SK-N-SH (cell line): ENCODE data around the gene HOPX.

ENCODE experiments used
- EP300 ChIP-seq, 2 experiments: IDR thresholded peaks; 2 replicates each; pipeline versions ENCODE4 v1.4.0 to v1.6.1; 2012; ENCODE audit warnings: borderline replicate concordance in 1 of 2, low read depth in 1 of 2, low read length in 1 of 2
- EZH2phosphoT487 ChIP-seq: fragments of 200-600 bp; sonication (generic); IDR thresholded peaks from 2 replicates; pipeline ENCODE4 v1.6.1; 2017; ENCODE audit warnings: low read depth, mixed run types, mild to moderate bottlenecking, antibody characterized with exemption, moderate library complexity, borderline replicate concordance
- FOSL2 ChIP-seq: IDR thresholded peaks from 2 replicates; pipeline ENCODE4 v1.4.0; 2012; ENCODE audit warnings: low read depth, mild to moderate bottlenecking, moderate library complexity, borderline replicate concordance
- FOXM1 ChIP-seq: IDR thresholded peaks from 2 replicates; pipeline ENCODE4 v1.4.0; 2012; ENCODE audit warnings: low read depth, mild to moderate bottlenecking
- SIN3A ChIP-seq: IDR thresholded peaks from 2 replicates; pipeline ENCODE4 v1.6.1; 2012; ENCODE audit warnings: low read depth, mild to moderate bottlenecking, low read length, moderate library complexity, borderline replicate concordance
- TCF12 ChIP-seq: IDR thresholded peaks from 2 replicates; pipeline ENCODE4 v1.4.0; 2012
- TF ChIP-seq, protein P1 (sequence below): fragments of 200-600 bp; sonication (generic); IDR thresholded peaks from 2 replicates; pipeline ENCODE4 v1.6.1; 2017; ENCODE audit warnings: antibody characterized with exemption, mild to moderate bottlenecking, moderate library complexity
- TF ChIP-seq, protein P2 (sequence below): IDR thresholded peaks from 2 replicates; pipeline ENCODE4 v1.4.0; 2012; ENCODE audit warnings: low read depth, borderline replicate concordance

- TF ChIP-seq, protein P1, sequence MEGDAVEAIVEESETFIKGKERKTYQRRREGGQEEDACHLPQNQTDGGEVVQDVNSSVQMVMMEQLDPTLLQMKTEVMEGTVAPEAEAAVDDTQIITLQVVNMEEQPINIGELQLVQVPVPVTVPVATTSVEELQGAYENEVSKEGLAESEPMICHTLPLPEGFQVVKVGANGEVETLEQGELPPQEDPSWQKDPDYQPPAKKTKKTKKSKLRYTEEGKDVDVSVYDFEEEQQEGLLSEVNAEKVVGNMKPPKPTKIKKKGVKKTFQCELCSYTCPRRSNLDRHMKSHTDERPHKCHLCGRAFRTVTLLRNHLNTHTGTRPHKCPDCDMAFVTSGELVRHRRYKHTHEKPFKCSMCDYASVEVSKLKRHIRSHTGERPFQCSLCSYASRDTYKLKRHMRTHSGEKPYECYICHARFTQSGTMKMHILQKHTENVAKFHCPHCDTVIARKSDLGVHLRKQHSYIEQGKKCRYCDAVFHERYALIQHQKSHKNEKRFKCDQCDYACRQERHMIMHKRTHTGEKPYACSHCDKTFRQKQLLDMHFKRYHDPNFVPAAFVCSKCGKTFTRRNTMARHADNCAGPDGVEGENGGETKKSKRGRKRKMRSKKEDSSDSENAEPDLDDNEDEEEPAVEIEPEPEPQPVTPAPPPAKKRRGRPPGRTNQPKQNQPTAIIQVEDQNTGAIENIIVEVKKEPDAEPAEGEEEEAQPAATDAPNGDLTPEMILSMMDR = no peak
- TF ChIP-seq SIN3A (no peak), FOSL2 (no peak), FOXM1 (no peak), TCF12 (no peak), EP300 (IDR thresholded peaks at IDR 0.05; ENCODE audit: borderline replicate concordance in 1 of 2, low read depth in 1 of 2, low read length in 1 of 2) (no peak), EZH2phosphoT487 (no peak)
- TF ChIP-seq, protein P2, sequence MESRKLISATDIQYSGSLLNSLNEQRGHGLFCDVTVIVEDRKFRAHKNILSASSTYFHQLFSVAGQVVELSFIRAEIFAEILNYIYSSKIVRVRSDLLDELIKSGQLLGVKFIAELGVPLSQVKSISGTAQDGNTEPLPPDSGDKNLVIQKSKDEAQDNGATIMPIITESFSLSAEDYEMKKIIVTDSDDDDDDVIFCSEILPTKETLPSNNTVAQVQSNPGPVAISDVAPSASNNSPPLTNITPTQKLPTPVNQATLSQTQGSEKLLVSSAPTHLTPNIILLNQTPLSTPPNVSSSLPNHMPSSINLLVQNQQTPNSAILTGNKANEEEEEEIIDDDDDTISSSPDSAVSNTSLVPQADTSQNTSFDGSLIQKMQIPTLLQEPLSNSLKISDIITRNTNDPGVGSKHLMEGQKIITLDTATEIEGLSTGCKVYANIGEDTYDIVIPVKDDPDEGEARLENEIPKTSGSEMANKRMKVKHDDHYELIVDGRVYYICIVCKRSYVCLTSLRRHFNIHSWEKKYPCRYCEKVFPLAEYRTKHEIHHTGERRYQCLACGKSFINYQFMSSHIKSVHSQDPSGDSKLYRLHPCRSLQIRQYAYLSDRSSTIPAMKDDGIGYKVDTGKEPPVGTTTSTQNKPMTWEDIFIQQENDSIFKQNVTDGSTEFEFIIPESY = no peak
Observed at GRCh38 chr4:56633486-56633885, 47.6 kb downstream of the HOPX start.
